GM04504 (cell line): ENCODE data around the gene ARID1B.

Experiments used
- DNase-seq: peaks from one replicate; pipeline ENCODE4 v3.0.0-alpha.2; 2012; ENCODE audit warnings: low read depth

Gene ARID1B

GRCh38 chr6:157161912-157162311 lies 384.7 kb downstream of the ARID1B start:
- no peak for DNase-seq

- no peak for DNase-seq
Observed at GRCh38 chr6:157162766-157163433, 385.7 kb downstream of the ARID1B start.

GRCh38 chr6:157163434-157164159 lies 386.4 kb downstream of the ARID1B start:
- no peak for DNase-seq

- no peak for DNase-seq
Observed at GRCh38 chr6:157164972-157165371, 387.8 kb downstream of the ARID1B start.

GRCh38 chr6:157166784-157167183 lies 389.6 kb downstream of the ARID1B start:
- DNase-seq = no peak

DNA sequence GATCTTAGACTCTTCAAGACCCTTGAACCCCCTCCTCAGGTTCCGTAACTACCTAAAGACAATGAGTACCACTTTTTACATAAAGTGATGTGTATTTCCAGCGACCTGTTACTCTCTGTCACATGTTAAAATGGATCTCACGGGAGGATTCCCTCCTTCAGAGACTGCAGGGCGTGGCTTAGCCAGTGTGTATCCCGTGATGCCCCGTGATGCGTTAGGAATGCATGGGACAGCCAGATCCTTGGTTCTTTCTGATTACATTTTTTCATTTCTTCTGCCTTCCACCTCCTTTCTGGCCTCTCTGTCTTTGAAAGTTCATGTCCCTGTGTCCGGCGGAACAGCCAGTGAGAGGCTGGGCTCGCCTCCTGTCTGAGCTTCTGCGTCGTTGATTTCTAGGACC lies 390.7 kb downstream of the ARID1B start:
- no peak for DNase-seq

DNA sequence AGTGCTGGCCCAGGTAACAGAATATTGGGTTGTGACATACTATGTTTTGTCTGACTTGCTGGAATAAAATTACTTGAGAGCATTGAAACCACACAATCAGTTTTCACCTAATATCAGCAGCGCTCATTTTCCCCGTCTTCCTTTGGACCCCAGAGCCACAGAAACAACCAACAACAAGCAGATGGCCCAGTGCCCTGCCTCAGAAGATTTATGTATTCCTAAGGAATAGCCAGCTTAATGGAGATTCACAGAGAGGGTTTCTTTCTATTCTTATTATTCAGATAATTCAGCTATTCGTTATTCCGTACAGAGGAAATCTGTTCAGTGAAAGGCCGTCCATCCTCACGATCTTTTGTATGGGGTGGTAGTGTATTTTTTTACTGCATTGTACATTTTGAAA lies 391.3 kb downstream of the ARID1B start:
- DNase-seq = no peak

GRCh38 chr6:157169226-157169625 lies 392.0 kb downstream of the ARID1B start:
- no peak for DNase-seq

DNA sequence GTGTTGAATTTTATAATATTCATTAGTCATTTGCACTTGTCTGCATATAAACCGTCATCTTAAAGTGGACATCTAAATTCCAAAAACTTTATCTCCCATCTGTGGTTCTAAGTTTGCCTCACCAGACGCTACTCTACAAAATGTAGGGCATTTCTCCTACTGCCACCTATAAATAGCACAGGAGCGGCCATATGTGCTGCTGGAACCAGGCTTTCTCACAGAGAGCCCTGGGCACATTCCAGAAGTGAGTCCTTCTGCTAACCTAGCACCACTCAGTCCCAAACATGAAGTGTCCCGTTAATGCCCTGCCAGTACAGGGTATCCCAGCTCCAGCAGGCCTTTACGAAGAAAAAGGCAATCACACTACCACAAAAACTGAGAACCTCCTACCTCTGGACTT lies 392.5 kb downstream of the ARID1B start:
- DNase-seq = no peak

- no peak for DNase-seq
Observed at GRCh38 chr6:157170535-157170934, 393.4 kb downstream of the ARID1B start.

- DNase-seq = no peak
Observed at GRCh38 chr6:157171801-157172200, 394.6 kb downstream of the ARID1B start.

- no peak for DNase-seq
Observed at GRCh38 chr6:157172231-157172701, 395.1 kb downstream of the ARID1B start.

- no peak for DNase-seq
Observed at GRCh38 chr6:157172830-157173536, 395.8 kb downstream of the ARID1B start.

DNA sequence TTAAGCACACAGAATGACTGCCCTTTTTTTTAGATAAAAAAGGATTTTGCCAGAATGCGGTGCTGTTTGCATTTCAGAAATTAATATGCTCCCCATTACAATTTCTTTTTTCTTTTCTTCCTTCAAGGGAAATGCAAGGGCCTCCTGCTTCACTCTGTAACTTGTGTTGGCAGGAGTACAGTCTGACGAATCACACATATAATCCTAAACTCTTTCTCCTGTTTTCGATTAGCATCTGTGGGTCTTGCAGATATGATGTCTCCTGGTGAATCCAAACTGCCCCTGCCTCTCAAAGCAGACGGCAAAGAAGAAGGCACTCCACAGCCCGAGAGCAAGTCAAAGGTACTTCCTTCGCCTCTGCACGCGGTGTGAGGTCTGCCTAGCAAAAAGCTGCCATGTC lies 396.6 kb downstream of the ARID1B start:
- DNase-seq = no peak

DNA sequence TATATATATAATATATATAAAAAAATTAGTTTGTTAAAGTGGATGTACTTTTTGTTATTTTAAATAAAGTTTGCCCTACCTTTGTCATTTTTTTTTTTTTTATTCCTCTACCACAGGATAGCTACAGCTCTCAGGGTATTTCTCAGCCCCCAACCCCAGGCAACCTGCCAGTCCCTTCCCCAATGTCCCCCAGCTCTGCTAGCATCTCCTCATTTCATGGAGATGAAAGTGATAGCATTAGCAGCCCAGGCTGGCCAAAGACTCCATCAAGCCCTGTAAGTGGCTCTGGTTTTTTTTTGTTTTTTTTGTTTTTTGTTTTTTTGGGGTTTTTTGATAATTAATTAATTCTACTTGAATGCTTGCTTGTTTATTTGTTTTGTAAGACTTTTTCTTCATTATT lies 397.6 kb downstream of the ARID1B start:
- DNase-seq = no peak

DNA sequence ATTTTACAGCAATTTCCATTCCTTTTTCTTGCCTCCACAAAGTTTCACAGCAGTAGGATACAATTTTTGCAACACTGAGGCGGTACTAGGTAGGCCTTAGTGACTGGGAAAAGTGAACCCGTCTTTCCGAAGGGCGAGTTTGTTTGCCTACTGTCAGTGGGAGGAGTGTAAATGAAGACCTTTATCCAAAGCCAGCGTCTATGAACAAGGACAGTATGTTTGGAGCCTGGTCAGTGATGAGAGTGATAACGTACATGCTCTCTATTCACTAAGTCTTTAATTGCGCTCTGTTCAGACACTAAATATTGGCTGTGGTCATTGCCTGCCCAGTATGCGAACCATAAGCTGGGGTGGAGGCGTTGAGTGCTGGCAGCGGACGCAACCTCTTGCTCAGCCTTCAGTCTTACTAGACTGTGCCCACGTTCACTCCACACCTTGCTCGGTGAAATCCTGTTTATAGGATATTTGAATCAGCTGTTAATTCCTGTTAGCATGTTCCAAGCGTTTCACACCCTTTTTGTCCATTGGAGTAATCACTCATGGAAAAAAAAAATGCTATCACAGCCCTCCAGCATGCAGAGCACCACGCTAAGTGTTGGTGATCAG lies 400.7 kb downstream of the ARID1B start:
- no peak for DNase-seq

GRCh38 chr6:157181649-157182048 lies 404.5 kb downstream of the ARID1B start:
- DNase-seq = no peak

DNA sequence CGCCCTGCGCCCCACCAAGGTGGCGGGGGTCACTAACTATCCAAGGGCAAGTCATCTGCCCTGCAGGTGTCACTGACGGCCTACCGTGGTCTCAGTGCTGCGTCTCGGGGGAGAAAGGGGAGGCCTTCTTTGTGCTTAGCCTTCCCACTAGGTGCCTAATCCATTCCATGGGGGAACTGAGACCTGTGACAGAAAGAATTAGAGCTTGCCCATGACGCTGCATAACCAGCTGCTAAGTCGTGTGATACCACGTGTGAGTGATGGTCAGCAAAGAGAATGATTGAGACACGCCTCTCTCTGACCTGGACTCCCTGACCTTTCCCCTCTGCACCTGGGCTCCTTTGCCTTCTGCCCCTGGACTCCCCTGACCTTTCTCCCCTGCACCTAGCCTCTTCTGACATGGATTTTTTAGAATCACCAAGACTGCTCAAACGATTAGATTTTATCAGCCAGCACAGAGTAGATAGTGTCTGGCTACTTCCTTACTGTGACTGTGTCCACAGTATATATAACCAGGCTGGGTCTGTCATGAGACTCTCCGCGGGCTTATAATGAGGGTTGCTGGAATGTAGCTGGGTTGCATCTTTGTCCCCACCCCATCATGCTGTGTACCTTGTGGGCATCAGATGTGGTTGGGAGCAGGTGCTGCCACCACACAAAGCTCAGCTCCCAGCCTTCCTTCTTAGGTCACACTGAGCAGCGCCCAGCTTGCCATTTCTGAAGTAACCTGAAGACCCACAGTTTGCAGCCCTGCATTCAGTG lies 405.5 kb downstream of the ARID1B start:
- DNase-seq = no peak

DNA sequence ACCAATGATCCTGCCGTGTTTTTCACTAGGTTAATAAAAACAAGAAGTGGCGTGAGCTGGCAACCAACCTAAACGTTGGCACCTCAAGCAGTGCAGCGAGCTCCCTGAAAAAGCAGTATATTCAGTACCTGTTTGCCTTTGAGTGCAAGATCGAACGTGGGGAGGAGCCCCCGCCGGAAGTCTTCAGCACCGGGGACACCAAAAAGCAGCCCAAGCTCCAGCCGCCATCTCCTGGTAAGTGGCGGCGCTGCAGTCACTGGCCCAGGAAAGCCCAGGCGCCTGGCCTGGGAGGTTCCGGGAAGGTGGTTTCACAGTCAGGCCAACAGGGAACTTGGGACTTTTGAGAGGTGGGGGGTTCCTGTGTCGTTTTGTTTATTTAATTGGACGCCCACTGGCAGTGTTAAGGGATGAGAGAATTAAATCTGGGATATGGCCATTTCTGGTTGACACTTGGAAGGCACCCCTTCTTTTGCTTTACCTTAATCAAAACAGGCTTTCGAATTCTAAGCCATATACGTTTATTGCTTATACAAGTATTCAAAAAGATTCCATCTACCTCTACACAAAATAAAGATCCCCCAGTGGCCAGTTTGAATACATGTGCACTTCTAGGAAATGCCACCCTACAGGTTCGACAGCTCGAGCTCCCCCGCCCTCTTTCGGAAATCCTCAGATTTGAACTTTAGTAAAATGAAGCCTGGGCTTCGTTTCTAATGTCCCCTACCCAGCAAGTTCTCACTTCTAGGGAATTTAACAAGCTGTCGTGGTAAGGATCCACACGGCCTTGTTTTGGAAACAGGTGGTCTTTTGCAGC lies 407.2 kb downstream of the ARID1B start:
- DNase-seq = peak; percentile 25

- DNase-seq = no peak
Observed at GRCh38 chr6:157185171-157185570, 408.0 kb downstream of the ARID1B start.

- no peak for DNase-seq
Observed at GRCh38 chr6:157185986-157186385, 408.8 kb downstream of the ARID1B start.
